GM18498 (cell line): ENCODE data around the gene ZDHHC9.

Experiments used
- ATAC-seq: cut with Tn5 transposase; IDR thresholded peaks from one replicate; pipeline ENCODE4 v1.9.1; 2021; ENCODE audit warnings: mild to moderate bottlenecking, moderate library complexity; ENCODE audit not compliant: unreplicated experiment

ZDHHC9 gene

GRCh38 chrX:129787336-129788055, 56.2 kb downstream of the ZDHHC9 start:
- ATAC-seq = no peak

- ATAC-seq = peak; percentile 78
These were observed 57.5 kb downstream of the ZDHHC9 start for GRCh38 chrX:129786210-129786651.

GRCh38 chrX:129785160-129785947, 58.3 kb downstream of the ZDHHC9 start:
- no peak for ATAC-seq

- ATAC-seq = no peak
These were observed 59.3 kb downstream of the ZDHHC9 start for GRCh38 chrX:129784371-129784770.

- no peak for ATAC-seq
These were observed 60.4 kb downstream of the ZDHHC9 start for GRCh38 chrX:129783291-129783713.

GRCh38 chrX:129782706-129783105, 61.0 kb downstream of the ZDHHC9 start:
- no peak for ATAC-seq

GRCh38 chrX:129781680-129782495, 61.8 kb downstream of the ZDHHC9 start:
- no peak for ATAC-seq

GRCh38 chrX:129781134-129781672, 62.5 kb downstream of the ZDHHC9 start:
- peak; percentile 75 for ATAC-seq

GRCh38 chrX:129780441-129781105, 63.1 kb downstream of the ZDHHC9 start:
- no peak for ATAC-seq

- ATAC-seq = peak; percentile 36
These were observed 63.9 kb downstream of the ZDHHC9 start, which contains the start of gene SASH3 for GRCh38 chrX:129779747-129780146. TSS of gene SASH3 (plus strand) at chrX:129779949. CDS start at chrX:129780098, 149 bp downstream.

- no peak for ATAC-seq
These were observed 64.5 kb downstream of the ZDHHC9 start for GRCh38 chrX:129779086-129779672.

- no peak for ATAC-seq
These were observed 66.3 kb downstream of the ZDHHC9 start for GRCh38 chrX:129777218-129778030.

GRCh38 chrX:129773649-129774458, 69.8 kb downstream of the ZDHHC9 start:
- ATAC-seq = no peak

GRCh38 chrX:129772796-129773431, 70.8 kb downstream of the ZDHHC9 start:
- ATAC-seq = peak; percentile 70

GRCh38 chrX:129771266-129771995, 72.3 kb downstream of the ZDHHC9 start:
- ATAC-seq = no peak

GRCh38 chrX:129769467-129770154, 74.1 kb downstream of the ZDHHC9 start:
- ATAC-seq = peak; percentile 66
